ENCODE measurements around the gene PHLPP2.

PHLPP2 gene, protein sequence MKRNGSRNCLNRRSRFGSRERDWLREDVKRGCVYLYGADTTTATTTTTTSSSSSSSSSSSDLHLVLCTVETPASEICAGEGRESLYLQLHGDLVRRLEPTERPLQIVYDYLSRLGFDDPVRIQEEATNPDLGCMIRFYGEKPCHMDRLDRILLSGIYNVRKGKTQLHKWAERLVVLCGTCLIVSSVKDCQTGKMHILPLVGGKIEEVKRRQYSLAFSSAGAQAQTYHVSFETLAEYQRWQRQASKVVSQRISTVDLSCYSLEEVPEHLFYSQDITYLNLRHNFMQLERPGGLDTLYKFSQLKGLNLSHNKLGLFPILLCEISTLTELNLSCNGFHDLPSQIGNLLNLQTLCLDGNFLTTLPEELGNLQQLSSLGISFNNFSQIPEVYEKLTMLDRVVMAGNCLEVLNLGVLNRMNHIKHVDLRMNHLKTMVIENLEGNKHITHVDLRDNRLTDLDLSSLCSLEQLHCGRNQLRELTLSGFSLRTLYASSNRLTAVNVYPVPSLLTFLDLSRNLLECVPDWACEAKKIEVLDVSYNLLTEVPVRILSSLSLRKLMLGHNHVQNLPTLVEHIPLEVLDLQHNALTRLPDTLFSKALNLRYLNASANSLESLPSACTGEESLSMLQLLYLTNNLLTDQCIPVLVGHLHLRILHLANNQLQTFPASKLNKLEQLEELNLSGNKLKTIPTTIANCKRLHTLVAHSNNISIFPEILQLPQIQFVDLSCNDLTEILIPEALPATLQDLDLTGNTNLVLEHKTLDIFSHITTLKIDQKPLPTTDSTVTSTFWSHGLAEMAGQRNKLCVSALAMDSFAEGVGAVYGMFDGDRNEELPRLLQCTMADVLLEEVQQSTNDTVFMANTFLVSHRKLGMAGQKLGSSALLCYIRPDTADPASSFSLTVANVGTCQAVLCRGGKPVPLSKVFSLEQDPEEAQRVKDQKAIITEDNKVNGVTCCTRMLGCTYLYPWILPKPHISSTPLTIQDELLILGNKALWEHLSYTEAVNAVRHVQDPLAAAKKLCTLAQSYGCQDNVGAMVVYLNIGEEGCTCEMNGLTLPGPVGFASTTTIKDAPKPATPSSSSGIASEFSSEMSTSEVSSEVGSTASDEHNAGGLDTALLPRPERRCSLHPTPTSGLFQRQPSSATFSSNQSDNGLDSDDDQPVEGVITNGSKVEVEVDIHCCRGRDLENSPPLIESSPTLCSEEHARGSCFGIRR (N-terminal part only)
- long read RNA-seq, donor 1, partial matches to known transcripts = 9 of 9 reads
- long read RNA-seq, donor 1, other reads (novel, unspliced or antisense) = 0 of 9 reads
- long read RNA-seq, donor 2 = 0 reads
- long read RNA-seq, donor 3, full-length matches to known transcripts = 1 of 1 reads
- long read RNA-seq, donor 3, partial matches to known transcripts = 0 of 1 reads
- long read RNA-seq, donor 3, other reads (novel, unspliced or antisense) = 0 of 1 reads
- long read RNA-seq, donor 4, partial matches to known transcripts = 15 of 15 reads
- long read RNA-seq, donor 4, other reads (novel, unspliced or antisense) = 0 of 15 reads
- long read RNA-seq, donor 5 = 0 reads
- long read RNA-seq, donor 6 = 0 reads
- long read RNA-seq, donor 7 = 0 reads
- long read RNA-seq, donor 8 = 0 reads

DNA sequence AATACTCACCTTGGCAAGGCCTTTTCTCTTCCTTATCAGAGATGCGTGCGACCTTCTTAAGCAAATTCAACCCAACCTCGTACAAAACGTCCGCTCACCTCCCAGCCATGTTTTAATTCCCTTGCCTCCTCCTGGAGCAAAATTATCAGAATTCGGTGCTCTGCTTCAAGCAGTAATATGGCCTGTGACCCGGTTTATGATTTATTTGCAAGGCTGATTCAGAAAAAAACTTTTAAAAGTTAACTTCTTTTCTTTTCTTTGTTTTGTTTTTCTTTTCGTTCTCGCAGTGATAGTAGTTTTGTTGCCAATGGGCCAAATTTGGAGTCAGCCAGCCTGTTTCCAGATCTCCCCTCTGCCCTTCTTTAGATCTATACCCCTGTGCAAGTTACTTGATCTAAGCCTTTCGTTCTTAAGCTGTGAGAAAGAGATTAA, at the start of gene PHLPP2:
PHLPP2 (minus strand) TSS at position 382 of the 432 bp plus-strand sequence. CDS start 9,906 bp downstream, outside the sequence.
- no peak for DNase-seq

DNA sequence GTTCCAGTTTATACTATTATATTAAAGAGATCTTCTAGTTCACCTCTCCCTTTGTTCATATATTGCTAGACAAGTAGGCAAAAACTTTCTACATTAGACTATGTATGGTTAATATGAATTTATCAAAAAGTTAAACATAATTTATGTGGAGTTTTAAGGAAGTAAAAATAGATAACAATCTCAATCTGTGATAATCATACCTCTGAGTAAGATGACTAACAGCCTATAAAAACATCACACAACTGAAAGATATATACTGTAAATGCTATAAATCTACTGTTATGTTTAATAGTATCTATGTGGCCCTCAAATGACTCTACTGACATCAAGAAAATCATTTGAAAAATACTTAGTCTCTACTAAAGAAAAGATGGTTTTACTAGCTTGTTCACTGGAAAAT, 47.1 kb upstream of the PHLPP2 start:
- no peak for DNase-seq

- no peak for DNase-seq
These were observed 44.7 kb upstream of the PHLPP2 start for GRCh38 chr16:71769222-71769621.

- DNase-seq = no peak
These were observed 42.8 kb upstream of the PHLPP2 start for GRCh38 chr16:71767060-71767900.

DNA sequence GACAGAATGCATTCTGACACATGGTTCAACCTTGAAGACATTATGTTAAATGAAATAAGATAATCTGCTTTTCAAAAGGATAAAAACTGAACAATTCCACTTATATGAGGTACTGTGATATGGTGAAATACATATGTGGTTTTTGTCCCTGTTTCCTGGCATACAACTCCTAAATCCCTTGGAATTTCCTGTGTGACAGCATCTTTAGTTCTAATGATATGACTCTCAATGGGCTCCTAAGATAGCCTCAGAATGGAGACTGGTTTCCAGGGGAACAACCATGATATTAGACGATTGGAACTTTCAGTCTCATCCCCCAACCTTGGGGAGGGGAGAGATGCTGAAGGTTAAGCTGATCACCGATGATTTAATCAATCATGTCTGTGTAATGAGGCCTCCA, 37.7 kb upstream of the PHLPP2 start:
- DNase-seq = no peak

DNA sequence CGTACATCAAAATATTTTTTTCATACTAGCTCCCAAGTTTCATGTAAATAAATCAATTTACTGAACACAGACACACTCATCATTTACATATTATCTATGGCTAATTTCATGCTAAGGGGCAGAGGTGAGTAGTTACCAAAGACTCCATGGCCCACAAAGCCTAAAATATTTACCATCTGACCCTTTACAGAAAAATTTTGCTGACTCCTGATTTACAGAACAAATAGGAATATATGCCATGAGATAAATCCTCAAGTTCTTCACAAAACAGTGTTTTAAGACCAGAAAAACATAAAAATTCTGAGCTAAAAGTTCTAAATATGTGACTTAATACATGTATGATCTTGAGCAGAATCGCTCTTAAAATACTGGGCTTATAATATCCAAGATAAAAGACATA, 36.6 kb upstream of the PHLPP2 start:
- DNase-seq = no peak

- no peak for DNase-seq
These were observed 33.8 kb upstream of the PHLPP2 start for GRCh38 chr16:71758293-71758760.

- DNase-seq = no peak
These were observed 30.2 kb upstream of the PHLPP2 start for GRCh38 chr16:71754652-71755051.

DNA sequence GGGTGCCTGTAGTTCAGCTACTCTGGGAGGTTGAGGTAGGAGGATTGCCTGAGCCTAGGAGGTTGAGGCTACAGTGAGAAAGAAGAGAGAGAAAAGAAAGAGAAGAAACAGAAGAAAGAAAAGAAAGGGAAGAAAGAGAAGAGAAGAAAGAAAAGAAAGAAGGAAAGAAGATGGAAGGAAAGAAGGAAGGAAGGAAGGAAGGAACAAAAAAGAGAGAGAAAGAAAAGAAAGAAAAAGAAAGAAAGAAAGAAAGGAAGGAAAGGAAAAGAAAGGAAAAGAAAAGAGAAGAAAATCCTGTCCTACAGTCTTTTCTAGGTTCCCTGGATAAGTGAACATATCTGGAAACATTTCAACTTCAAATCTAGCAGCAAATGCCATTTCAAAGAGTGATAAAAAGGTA, 29.6 kb upstream of the PHLPP2 start:
- no peak for DNase-seq

- no peak for DNase-seq
These were observed 23.7 kb upstream of the PHLPP2 start for GRCh38 chr16:71748226-71748625.

- no peak for DNase-seq
These were observed 22.0 kb upstream of the PHLPP2 start for GRCh38 chr16:71746442-71747046.

DNA sequence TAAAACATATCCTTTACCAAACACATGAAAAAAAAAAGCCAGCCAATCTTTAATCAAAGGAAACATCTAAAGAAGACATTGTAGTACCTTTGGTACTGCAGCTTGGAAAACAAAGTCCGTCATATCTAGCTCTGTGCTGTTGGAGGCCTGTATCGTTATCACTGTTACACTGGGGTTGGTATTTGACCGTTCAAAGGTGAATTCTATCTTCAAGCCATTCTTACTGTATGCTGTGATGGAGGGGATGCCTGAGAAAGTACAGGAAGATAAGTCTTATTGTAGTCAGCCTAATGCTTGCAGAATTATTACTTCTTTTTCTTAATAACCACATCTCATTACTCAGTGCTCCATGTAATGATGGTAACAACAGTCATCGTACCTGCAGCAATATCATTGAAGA, 14.4 kb upstream of the PHLPP2 start:
- no peak for DNase-seq

DNA sequence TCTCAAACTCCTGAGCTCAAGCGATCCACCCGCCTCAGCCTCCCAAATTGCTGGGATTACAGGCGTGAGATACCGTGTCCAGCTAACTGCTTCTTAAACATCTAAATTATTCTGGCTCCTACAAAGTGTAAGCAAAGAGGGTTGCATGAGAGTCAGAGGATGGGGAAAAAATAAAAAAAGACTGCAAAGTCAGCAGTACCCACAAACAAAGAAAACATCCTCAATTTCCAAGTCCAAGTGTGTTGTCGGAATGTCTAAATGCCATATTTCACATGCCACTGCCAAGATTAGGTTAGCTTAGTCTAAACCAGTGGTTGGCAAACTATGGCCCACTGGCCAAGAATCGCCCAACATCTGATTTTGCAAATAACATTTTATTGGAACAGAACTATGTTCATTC, 13.0 kb upstream of the PHLPP2 start:
- no peak for DNase-seq

DNA sequence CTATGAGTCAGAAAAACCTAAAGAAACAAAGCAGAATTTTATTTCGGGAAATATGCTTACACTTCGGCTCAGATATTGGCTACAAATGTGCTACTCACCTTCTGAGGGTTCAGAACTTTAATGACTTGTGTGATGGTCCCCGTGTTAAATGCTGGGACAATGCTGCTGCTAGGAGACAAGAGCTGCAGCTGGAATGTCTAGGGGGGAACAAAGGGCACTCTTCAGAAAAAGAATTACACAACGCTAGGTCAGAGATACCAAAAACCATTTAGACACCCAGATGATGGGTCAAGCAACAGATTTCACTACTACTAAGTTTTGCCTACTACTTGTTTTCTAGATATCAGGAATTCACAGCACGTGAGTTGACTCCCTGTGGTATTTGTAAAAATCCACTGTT, 10.0 kb upstream of the PHLPP2 start:
- DNase-seq = no peak

GRCh38 chr16:71732587-71732986, 8.1 kb upstream of the PHLPP2 start:
- no peak for DNase-seq

GRCh38 chr16:71727551-71728324, 3.2 kb upstream of the PHLPP2 start:
- DNase-seq = no peak

DNA sequence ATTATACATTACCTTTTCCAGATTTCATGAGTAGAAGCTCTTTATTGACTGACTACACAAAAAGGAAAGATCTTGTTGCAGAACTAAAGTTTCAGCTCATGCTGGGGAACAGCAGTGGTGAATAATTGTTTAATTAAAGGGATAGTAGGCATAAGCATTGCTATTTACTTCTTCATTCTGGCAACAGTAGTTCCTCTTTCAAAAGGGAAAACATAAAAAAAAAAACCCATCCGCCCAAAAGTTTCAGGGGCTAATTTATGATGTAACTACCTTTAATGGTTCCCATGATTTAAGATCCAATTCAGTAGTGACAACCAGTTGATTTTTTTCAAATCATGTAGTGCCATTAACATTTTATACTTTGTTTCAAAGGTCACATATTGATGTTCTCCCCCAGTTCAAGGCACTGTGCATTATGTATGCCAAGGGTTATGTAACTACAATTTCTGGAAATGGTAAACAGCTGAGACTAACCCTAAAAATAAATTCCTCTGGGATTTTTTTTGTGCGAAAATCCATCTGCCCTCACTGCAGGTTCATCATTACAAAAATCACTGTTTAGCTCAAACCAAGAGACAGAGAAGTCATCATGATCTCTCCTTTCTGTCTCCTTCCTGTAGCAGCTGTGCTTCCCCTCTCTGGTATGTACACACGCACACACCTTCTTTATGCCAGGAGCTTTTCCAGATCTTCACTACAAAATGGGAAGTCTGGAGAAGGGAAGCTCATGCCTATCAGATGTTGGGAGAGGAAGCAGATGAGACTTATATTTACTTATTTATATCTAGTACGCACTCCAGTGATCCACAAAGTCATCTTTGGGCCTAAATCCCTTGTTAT, 2.2 kb upstream of the PHLPP2 start:
- DNase-seq = no peak

DNA sequence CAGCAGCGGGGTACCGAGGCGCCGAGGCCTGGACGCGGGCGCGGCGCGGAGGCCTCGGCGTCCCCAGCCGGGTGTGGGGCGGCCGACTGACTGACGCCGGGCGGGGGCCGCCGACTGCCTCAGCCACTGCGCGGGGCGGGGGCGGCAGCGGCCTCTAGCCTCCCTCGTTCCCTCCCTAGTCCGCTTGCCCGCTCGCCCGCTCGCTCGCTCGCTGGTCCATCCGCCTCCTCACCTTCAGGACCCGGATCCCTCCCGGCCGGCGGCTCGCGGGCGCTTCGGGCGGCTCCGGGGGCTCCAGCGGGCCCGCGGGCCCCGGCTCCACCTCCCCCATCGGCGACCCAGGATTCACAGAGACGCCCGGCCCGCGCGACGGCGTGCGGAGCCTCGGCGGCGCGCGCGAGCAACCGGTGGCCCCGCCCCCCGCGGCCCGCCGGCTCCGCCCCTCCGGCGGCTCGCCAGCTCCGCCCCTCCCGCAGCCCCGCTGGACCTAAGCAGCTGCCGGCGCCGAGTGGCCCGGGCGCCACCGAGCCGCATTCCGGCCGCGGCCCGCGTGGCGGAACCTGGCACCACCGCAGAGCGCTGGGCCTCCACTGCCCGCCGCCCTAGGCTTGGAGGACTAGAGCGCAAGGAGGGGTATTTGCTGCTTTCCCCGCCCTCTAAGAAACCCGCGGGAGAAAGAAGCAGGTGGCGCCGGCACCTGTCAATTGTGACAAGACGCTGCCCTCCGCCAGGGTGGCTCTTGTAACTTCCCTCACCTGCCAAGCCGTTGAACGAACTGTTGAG, 773 bp downstream of the PHLPP2 start:
- DNase-seq = peak; percentile 92

Data from right kidney (tissue), 9 donors.